Gastroesophageal sphincter (tissue), 3 donors: ENCODE results near the gene EIF1AX.

Experiments
- EP300 ChIP-seq: sonication (generic); formaldehyde crosslinking; IDR thresholded peaks from one replicate; pipeline ENCODE4 v1.6.1; 2017; ENCODE audit warnings: antibody characterized with exemption, mild to moderate bottlenecking
- POLR2A ChIP-seq, 2 donors: fragments of 450-650 bp; IDR thresholded peaks; one replicate each; pipeline ENCODE4 v1.6.1; 2017; ENCODE audit warnings: antibody characterized with exemption in 2 of 2, mild to moderate bottlenecking in 2 of 2, moderate library complexity in 1 of 2
- POLR2AphosphoS5 ChIP-seq: sonication (generic); formaldehyde crosslinking; IDR thresholded peaks from one replicate; pipeline ENCODE4 v1.6.1; 2017; ENCODE audit warnings: antibody characterized with exemption
- TF ChIP-seq, protein P1 (sequence below), 4 experiments: fragments of 200-600 bp in 2 of 4; fragments of 450-650 bp in 2 of 4; sonication (generic) in 1 of 4; IDR thresholded peaks; one replicate each; pipeline ENCODE4 v1.5.1; 2017 to 2019; ENCODE audit warnings: antibody characterized with exemption in 4 of 4, mild to moderate bottlenecking in 2 of 4, moderate library complexity in 2 of 4

DNA sequence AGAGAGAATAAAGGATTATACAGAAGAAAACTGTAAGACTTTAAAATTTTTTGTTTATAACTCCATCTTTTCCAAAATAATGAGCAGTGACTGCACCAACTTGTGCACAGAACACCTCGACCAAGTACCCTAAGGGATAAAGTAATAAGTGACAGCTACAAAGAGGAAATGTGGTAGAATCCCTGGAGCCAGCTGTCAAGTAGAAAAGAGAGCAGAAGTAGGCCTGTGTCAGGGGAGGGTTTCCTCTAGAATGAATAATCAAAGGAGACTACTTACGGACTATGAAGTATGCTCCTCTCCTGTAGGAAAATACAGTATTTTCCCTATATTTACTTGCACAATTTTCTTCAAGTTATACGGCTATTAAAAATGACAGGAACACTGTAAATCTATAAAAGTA, 1.2 kb downstream of the EIF1AX start:
- TF ChIP-seq POLR2A (IDR thresholded peaks at IDR 0.05) (no peak), EP300 (no peak), POLR2AphosphoS5 (no peak)
- TF ChIP-seq, protein P1, sequence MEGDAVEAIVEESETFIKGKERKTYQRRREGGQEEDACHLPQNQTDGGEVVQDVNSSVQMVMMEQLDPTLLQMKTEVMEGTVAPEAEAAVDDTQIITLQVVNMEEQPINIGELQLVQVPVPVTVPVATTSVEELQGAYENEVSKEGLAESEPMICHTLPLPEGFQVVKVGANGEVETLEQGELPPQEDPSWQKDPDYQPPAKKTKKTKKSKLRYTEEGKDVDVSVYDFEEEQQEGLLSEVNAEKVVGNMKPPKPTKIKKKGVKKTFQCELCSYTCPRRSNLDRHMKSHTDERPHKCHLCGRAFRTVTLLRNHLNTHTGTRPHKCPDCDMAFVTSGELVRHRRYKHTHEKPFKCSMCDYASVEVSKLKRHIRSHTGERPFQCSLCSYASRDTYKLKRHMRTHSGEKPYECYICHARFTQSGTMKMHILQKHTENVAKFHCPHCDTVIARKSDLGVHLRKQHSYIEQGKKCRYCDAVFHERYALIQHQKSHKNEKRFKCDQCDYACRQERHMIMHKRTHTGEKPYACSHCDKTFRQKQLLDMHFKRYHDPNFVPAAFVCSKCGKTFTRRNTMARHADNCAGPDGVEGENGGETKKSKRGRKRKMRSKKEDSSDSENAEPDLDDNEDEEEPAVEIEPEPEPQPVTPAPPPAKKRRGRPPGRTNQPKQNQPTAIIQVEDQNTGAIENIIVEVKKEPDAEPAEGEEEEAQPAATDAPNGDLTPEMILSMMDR (IDR thresholded peaks at IDR 0.05): no peak
